Stimulated activated CD8-positive, alpha-beta memory T cell treated with anti-CD3 and anti-CD28 coated beads, Interleukin-15, amount 100 ng/mL, for 24 hours (primary cell): ENCODE results near the gene ASIC4.

Source experiments
- DNase-seq: peaks from one replicate; pipeline ENCODE4 v3.0.0-alpha.2; 2020; ENCODE audit warnings: low read depth

The ASIC4 gene

GRCh38 chr2:219536967-219537366 lies 22.7 kb downstream of the ASIC4 start:
- DNase-seq = no peak

GRCh38 chr2:219537657-219538488 lies 23.6 kb downstream of the ASIC4 start:
- no peak for DNase-seq

DNA sequence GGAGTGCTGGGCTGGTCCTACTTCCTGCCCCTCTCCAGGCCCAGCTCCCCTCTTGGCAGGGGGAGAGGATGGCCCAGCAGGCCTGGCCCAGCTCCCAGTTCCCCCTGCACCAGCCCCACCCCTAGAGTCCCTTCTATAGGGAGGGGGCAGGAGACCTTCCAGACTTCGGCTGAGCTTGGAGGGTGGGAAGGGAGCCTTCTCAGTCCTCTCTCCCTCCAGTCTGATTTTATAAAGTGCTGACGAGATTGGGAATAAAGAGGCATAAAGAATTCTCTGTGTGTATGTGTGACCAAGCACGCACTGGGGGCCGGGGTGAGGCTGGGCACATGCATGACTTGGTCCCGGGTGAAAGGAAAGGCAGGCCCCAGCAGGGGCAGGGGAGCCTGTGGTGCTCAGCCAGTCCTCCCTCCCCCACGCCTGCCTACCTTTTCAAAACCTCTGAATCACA lies 24.2 kb downstream of the ASIC4 start:
- DNase-seq = no peak

DNA sequence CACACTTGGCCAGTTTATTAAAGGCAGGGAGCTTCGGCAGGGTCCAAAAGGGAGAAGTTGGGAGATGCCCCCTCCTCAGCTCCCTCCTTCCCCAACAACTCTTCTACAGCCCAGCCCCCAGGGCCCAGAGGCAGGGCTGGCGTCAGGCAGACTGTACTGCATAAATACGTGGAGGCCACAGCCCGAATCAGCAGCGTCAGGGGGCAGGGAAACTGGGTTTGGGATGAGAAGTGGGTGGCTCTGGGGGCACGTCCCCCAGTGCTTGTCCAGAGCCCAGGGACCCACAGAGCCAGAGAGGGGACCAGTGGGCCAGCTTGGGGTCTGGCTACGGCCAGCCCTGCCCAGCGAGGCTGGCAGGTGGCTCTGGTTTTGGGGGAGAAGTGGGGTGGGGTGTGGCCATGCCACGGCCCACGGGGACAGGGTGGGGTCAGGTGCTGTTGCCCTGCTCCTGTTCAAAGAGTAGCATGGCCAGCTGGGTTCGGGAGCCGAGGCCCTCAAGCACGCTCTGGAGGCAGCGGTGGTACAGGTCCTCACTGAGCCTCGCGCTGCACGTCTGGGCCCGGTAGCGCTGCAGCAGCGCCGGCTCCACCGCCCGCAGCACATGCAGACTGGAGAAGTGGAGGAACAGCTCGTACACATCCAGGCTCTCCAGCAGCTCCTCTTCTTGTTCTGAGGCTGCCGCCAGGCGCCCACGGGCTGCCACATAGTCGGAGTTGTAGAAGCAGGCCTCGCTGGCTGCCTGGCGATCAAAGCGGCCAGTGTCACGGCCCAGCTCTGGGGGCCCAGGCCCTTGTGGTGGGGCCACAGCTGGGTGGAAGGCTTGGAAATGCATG lies 24.9 kb downstream of the ASIC4 start:
- no peak for DNase-seq

DNA sequence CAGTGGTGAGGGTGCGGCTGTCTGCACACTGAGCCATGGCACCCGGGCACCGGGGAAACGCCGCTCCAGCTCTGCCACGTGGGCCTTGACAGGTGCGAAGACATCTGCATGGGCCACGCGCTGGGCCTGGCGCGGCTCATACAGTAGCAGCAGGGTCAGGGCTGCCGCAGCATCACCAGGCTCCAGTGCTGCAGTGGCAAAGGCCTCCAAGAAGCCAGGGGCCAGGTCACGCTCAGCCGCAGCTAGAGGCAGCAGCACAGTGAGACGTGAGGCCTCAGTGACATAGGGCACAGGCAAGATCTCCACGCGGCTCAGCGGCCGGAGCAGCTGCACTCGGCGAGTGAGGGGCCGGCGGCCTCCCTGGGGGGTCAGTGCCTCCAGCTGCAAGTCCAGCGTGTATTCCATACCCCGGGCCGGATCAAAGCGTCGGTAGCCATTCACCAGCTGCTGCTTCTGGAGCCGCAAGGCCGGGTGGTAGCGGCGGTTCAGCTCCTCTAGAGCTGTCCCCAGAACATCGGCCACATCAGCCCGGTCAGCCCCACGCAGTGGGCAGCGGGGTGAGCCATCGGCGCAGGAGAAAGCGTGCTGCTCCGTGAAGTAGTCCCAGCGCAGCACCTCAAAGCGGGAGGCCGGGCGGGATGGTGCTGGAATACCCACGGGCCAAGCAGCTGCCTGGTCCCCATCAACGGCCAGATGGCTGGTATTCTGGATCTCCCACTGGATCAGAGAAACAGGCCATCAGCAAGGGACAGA lies 25.8 kb downstream of the ASIC4 start:
- no peak for DNase-seq

GRCh38 chr2:219540784-219541504 lies 26.7 kb downstream of the ASIC4 start:
- DNase-seq = no peak

DNA sequence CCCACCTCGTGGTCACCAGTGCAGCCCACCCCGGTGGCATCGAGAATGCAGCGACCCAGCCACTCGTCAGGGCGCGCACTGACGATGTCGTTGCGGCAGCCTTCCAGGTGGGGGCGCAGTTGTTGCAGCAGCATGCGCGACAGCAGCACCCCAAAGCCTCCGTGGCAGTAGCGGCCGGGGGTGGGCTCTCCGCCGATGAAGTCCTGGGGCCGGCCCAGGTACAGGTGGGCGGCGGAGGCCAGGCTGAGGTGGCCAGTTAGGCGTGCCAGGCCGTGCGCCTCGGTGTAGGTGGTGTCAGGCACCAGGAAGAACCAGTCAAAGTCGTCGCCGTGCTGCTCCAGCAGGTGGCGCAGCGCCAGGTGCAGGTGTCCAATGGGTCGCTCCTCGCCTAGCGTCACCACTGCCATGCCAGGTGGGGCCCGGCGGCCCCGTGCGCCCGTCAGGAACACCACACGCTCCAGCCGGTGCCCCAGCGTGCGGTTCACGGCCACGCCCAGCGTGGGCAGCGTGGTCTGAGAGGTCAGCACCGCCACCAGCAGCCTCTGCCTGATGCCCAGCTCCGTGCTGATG lies 27.4 kb downstream of the ASIC4 start:
- peak; percentile 67 for DNase-seq

DNA sequence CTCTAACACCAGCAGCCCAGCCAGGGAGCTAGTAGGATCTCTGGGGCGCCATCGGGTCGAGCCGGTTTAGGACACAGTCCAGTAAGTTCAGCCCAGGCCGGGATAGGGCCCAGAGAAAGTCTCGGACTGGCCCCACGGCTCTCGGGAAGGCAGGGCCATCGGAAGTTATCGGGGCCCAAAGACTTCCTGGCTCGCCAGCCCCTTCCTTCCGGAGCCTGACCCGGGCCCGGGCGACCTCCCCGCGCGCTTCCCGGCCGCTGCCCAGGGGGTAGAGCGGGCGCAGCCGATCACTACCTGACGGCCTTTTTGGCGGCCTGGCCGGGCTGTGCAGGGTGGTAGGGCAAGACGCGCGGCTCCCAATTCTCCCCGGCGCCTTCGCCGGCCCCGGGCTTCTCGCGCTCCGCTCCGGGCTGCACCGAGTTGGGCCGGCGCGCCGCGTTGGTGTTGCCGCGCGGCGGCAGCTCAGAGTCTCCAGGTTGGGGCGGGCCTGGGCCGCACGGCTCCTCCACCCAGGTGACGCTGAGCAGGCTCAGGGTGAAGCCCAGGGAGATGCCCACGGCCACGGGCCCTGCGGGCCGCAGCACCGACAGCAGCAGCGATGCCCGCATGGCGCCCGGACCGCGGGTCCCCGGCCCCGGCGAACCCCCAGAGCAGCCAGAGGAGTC lies 28.8 kb downstream of the ASIC4 start:
- no peak for DNase-seq

DNA sequence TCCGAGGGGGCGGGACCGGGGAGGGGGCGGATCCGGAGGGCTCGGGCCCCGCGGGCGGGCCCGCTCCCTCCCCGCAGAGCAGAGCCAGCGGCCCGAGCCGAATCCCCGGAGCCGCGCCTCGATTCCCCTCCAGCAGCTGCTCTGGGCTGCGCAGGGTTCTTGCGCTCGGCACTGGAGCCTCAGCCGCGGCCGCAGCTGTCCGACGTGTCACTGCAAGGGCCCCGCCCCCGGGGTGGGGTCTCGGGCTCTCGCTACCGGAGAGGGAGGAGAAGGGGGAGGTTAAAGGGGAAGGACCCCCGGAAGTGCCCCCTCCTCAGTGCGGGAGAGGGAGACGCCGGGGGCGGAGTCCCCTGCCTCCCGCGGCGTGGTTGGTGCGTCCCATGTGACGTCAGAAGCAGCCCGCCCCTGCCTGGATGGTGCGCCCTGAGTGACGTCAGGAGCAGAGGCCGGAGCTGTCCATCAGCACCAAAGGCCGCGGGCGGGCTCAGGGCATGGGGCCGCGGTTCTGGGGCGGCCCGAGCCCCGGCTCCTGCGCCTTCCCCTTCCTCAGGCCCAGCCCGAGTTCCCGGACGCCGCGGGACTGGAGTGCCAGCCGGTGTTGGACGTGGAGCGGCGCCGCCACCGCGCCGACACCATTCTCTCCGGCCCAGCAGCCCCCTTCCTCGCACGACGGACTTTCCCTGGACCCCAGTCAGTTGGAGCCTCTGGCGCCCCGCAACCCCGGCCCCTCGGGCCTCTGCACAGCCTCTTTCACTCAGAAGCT lies 29.5 kb downstream of the ASIC4 start, which contains the start of the genes CHPF and TMEM198:
Gene CHPF (minus strand): TSS at position 214 of the 763 bp plus-strand sequence. CDS start 271 bp downstream, outside the sequence.
Gene TMEM198 (plus strand): TSS at position 433 of the 763 bp plus-strand sequence. CDS start 700 bp downstream, outside the sequence.
- DNase-seq = peak; percentile 79

GRCh38 chr2:219544567-219544966 lies 30.3 kb downstream of the ASIC4 start:
- no peak for DNase-seq

DNA sequence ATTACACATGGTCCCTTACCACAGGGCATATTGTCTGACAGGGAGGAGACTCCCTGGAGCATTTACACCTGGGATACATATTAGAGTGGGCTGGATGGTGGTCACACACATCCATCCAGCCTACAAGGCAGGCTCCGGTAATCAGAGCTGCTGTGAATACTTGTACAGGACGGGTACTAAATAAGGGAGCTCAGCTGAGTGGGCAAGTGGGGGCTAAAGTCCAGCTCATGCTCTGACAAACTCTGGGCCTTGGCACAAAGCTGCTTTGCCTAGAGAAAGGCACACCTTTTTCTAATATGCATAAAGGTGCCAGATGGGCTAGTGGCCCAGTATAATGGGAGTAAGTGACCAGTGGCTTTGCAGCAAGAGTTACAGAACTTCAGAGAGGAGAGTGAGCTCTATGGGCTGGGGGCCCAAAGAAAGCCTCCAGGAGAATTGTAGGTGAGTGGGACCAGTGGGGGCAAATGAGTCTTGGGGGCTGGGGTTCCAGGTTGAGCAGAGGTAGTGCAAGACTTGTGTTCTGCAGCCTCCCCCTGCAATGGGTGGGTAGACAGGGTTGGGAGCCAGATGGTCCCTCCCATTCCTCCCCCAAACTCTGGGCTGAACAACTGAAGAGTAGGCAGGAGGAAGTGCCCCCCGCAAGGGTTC lies 31.1 kb downstream of the ASIC4 start:
- no peak for DNase-seq

DNA sequence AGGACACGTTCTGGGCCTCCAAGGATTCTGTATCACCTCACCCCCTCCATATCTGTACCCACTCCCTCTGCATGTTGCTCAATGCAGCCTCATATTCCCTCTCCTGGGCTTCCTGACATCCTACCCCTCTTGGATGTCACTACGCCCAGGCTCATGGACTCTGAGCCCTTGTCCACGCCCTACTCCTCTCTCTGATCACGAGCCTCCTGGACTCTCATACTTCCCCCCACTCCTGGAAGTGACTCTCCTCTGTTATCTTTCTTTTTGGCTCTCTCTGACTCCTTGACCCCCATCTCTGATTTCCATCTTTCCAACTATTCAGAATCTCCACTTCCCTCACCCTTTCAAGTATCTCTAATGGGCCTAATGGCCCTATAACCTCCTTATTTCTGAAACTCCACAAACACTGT lies 31.7 kb downstream of the ASIC4 start:
- DNase-seq = no peak

- no peak for DNase-seq
Measured at GRCh38 chr2:219547621-219548020, 33.3 kb downstream of the ASIC4 start.

- no peak for DNase-seq
Measured at GRCh38 chr2:219548990-219549389, 34.7 kb downstream of the ASIC4 start.

DNA sequence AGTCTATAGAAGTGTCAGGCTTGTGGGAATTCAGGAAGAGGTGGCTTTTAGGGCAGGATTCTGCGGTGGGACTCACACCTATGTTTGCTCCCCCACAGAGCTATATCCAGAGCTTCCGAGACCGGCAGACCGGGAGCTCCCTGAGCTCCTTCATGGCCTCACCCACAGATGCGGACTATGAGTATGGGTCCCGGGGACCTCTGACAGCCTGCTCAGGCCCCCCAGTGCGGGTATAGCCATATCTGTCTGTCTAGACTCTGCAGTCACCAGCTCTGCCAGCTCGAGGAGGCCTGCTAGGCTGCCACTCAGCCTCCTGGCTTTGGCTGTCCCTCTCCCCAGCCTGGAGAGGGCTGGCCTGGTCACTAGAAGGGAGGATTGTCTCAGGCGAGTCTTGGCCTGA lies 35.3 kb downstream of the ASIC4 start:
- DNase-seq = no peak

- DNase-seq = no peak
Measured at GRCh38 chr2:219551441-219552381, 37.4 kb downstream of the ASIC4 start.

GRCh38 chr2:219552382-219553167 lies 38.3 kb downstream of the ASIC4 start:
- DNase-seq = peak; percentile 66

- DNase-seq = no peak
Measured at GRCh38 chr2:219553168-219553417, 38.8 kb downstream of the ASIC4 start.
